Mesenchymal stem cell (in vitro differentiated cells and primary cell): ENCODE results near the gene PIGZ.
A peak's percentile ranks its signal among the peaks of the same experiment; 100 is the strongest.

Source experiments
- DNase-seq: peaks from one replicate; pipeline ENCODE4 v3.0.0-alpha.2; 2013
- H2AFZ ChIP-seq: one replicate; pipeline ENCODE4 v1.6.1; 2013; ENCODE audit warnings: low read depth, mild to moderate bottlenecking, control low read depth, inconsistent platforms, low read length, moderate library complexity
- H2AK5ac ChIP-seq: 2 replicates; pipeline ENCODE4 v1.6.1; 2013; ENCODE audit warnings: low read length, moderate library complexity, mild to moderate bottlenecking, inconsistent platforms; ENCODE audit not compliant: severe bottlenecking
- H2BK120ac ChIP-seq: one replicate; pipeline ENCODE4 v1.6.1; 2013; ENCODE audit warnings: low read depth, mild to moderate bottlenecking, inconsistent platforms, low read length, moderate library complexity
- H2BK12ac ChIP-seq, 2 experiments: one replicate each; pipeline ENCODE4 v1.6.1; 2013; ENCODE audit warnings: inconsistent platforms in 2 of 2, low read length in 2 of 2, mild to moderate bottlenecking in 2 of 2, moderate library complexity in 2 of 2, control low read depth in 1 of 2
- H2BK15ac ChIP-seq: one replicate; pipeline ENCODE4 v1.6.1; 2013; ENCODE audit warnings: mild to moderate bottlenecking, low read depth, inconsistent platforms; ENCODE audit not compliant: poor library complexity, severe bottlenecking
- H2BK5ac ChIP-seq: 2 replicates; pipeline ENCODE4 v1.6.1; 2013; ENCODE audit warnings: low read depth, mild to moderate bottlenecking, low read length, control low read depth, inconsistent platforms; ENCODE audit not compliant: poor library complexity, severe bottlenecking
- H3K14ac ChIP-seq, 2 experiments: one replicate each; pipeline ENCODE4 v1.6.1; 2013; ENCODE audit warnings: inconsistent platforms in 2 of 2, low read length in 2 of 2, control low read depth in 1 of 2, mild to moderate bottlenecking in 1 of 2, moderate library complexity in 1 of 2
- H3K18ac ChIP-seq, 2 experiments: one replicate each; pipeline ENCODE4 v1.6.1; 2013; ENCODE audit warnings: inconsistent platforms in 2 of 2, low read length in 2 of 2, control low read depth in 1 of 2, low read depth in 1 of 2, mild to moderate bottlenecking in 1 of 2
- H3K23ac ChIP-seq, 2 experiments: one replicate each; pipeline ENCODE4 v1.6.1; 2013; ENCODE audit warnings: inconsistent platforms in 2 of 2, low read length in 2 of 2, mild to moderate bottlenecking in 2 of 2, moderate library complexity in 2 of 2, control low read depth in 1 of 2
- H3K27ac ChIP-seq: 2 replicates; pipeline ENCODE4 v1.5.1; 2013; ENCODE audit warnings: mild to moderate bottlenecking, moderate library complexity, low read length, control low read depth, inconsistent platforms; ENCODE audit not compliant: poor library complexity, severe bottlenecking
- H3K27me3 ChIP-seq, 2 experiments: 2 replicates each; pipeline versions ENCODE4 v1.6.1 to v1.7.0; 2013; ENCODE audit warnings: low read length in 2 of 2, mild to moderate bottlenecking in 2 of 2, moderate library complexity in 2 of 2, control low read depth in 1 of 2, inconsistent platforms in 1 of 2; ENCODE audit not compliant: control insufficient read depth in 1 of 2, insufficient read depth in 1 of 2
- H3K36me3 ChIP-seq, 2 experiments: 2 replicates each; pipeline versions ENCODE4 v1.6.1 to v1.7.0; 2013; ENCODE audit warnings: low read length in 2 of 2, control low read depth in 1 of 2, inconsistent platforms in 1 of 2, low read depth in 1 of 2, mild to moderate bottlenecking in 1 of 2; ENCODE audit not compliant: insufficient read depth in 2 of 2, control insufficient read depth in 1 of 2
- H3K4ac ChIP-seq, 2 experiments: one replicate each; pipeline ENCODE4 v1.6.1; 2013; ENCODE audit warnings: inconsistent platforms in 2 of 2, low read length in 2 of 2, mild to moderate bottlenecking in 2 of 2, moderate library complexity in 2 of 2, control low read depth in 1 of 2, low read depth in 1 of 2
- H3K4me1 ChIP-seq: 2 replicates; pipeline ENCODE4 v1.6.1; 2013; ENCODE audit warnings: low read depth, low read length, control low read depth; ENCODE audit not compliant: control insufficient read depth, insufficient read depth
- H3K4me2 ChIP-seq: 2 replicates; pipeline ENCODE4 v1.6.1; 2013; ENCODE audit warnings: low read length, mild to moderate bottlenecking, inconsistent platforms; ENCODE audit not compliant: poor library complexity, severe bottlenecking
- H3K4me3 ChIP-seq, 2 experiments: 2 replicates each; pipeline versions ENCODE4 v1.5.1 to v1.7.0; 2013; ENCODE audit warnings: low read length in 2 of 2, mild to moderate bottlenecking in 2 of 2, control low read depth in 1 of 2, low read depth in 1 of 2; ENCODE audit not compliant: insufficient read depth in 1 of 2
- H3K79me1 ChIP-seq: replicated peaks from 2 replicates; pipeline ENCODE4 v1.6.1; 2013; ENCODE audit warnings: mild to moderate bottlenecking, control low read depth, low read length, inconsistent platforms; ENCODE audit not compliant: poor library complexity, severe bottlenecking
- H3K9ac ChIP-seq: 2 replicates; pipeline ENCODE4 v1.7.0; 2013; ENCODE audit warnings: mild to moderate bottlenecking, low read length, moderate library complexity
- H3K9me3 ChIP-seq: 2 replicates; pipeline ENCODE4 v1.7.0; 2013; ENCODE audit warnings: mild to moderate bottlenecking, low read length; ENCODE audit not compliant: control insufficient read depth
- H4K8ac ChIP-seq: one replicate; pipeline ENCODE4 v1.6.1; 2013; ENCODE audit warnings: inconsistent platforms, mild to moderate bottlenecking, low read length, moderate library complexity
- H4K91ac ChIP-seq: one replicate; pipeline ENCODE4 v1.6.1; 2013; ENCODE audit warnings: mild to moderate bottlenecking, low read length, inconsistent platforms
- WGBS: methylation state at CpG from one replicate; pipeline ENCODE4 v1.1.7; 2013; ENCODE audit warnings: mixed read lengths; 5-methylcytosine and 5-hydroxymethylcytosine counted together

The PIGZ gene

GRCh38 chr3:196938576-196938975 lies 30.1 kb downstream of the PIGZ start:
- no peak overlapping the region for H3K14ac ChIP-seq
- peaks cover 6% of the 10 kb centered on the region for H3K4me1 ChIP-seq
- no peak overlapping the region for H2BK12ac ChIP-seq
- H3K23ac ChIP-seq: no peak overlapping the region
- 97% methylated on average over 5 of the region's 5 CpGs for WGBS
- peaks cover 20 to 63% of the 10 kb centered on the region in 2 experiments for H3K36me3 ChIP-seq
- H3K27me3 ChIP-seq: no peaks in the 10 kb centered on the region
- peaks cover 14% of the 10 kb centered on the region for H3K79me1 ChIP-seq
- H3K4me3 ChIP-seq: no peak overlapping the region
- H3K4me2 ChIP-seq: no peak overlapping the region
- no peak overlapping the region for H2BK15ac ChIP-seq
- H2AK5ac ChIP-seq: no peak overlapping the region
- no peak overlapping the region for H2BK120ac ChIP-seq
- H3K18ac ChIP-seq: no peak overlapping the region
- H3K4ac ChIP-seq: no peak overlapping the region
- no peak overlapping the region for H2AFZ ChIP-seq
- no peaks in the 10 kb centered on the region for H3K9me3 ChIP-seq
- no peak for DNase-seq
- no peak overlapping the region for H2BK5ac ChIP-seq
- peak overlapping the region; percentile 42 for H3K9ac ChIP-seq
- no peak overlapping the region for H3K27ac ChIP-seq
- H4K91ac ChIP-seq: no peak overlapping the region
- H4K8ac ChIP-seq: no peak overlapping the region

GRCh38 chr3:196938124-196938523 lies 30.5 kb downstream of the PIGZ start:
- Histone ChIP-seq H3K36me3 (peaks cover 20 to 67% of the 10 kb centered on the region in 2 experiments), H2BK15ac (no peak overlapping the region), H2BK120ac (no peak overlapping the region), H2BK5ac (no peak overlapping the region), H3K4me2 (no peak overlapping the region), H3K9ac (peak overlapping the region; percentile 42), H3K4ac (no peak overlapping the region), H2AFZ (no peak overlapping the region), H3K4me1 (peaks cover 5% of the 10 kb centered on the region), H3K79me1 (peaks cover 13% of the 10 kb centered on the region), H3K18ac (no peak overlapping the region), H3K9me3 (no peaks in the 10 kb centered on the region), H3K14ac (no peak overlapping the region), H4K91ac (no peak overlapping the region), H2AK5ac (no peak overlapping the region), H3K27me3 (no peaks in the 10 kb centered on the region), H4K8ac (no peak overlapping the region), H3K4me3 (no peak overlapping the region), H2BK12ac (no peak overlapping the region), H3K23ac (no peak overlapping the region), H3K27ac (no peak overlapping the region)
- 87% methylated on average over 1 of the region's 2 CpGs for WGBS
- DNase-seq: no peak

GRCh38 chr3:196936288-196936687 lies 32.3 kb downstream of the PIGZ start:
- Histone ChIP-seq H3K9ac (no peak overlapping the region), H2AFZ (no peak overlapping the region), H3K23ac (no peak overlapping the region), H2BK12ac (no peak overlapping the region), H3K14ac (no peak overlapping the region), H3K4me3 (no peak overlapping the region), H3K4ac (no peak overlapping the region), H3K4me1 (peaks cover 5% of the 10 kb centered on the region), H3K27ac (no peak overlapping the region), H2BK15ac (no peak overlapping the region), H3K18ac (no peak overlapping the region), H2BK120ac (no peak overlapping the region), H2BK5ac (no peak overlapping the region), H3K9me3 (no peaks in the 10 kb centered on the region), H3K36me3 (peaks cover 33 to 83% of the 10 kb centered on the region in 2 experiments), H3K79me1 (peaks cover 13% of the 10 kb centered on the region), H3K4me2 (no peak overlapping the region), H2AK5ac (no peak overlapping the region), H4K8ac (no peak overlapping the region), H4K91ac (no peak overlapping the region), H3K27me3 (no peaks in the 10 kb centered on the region)
- no peak for DNase-seq
- 88% methylated on average over 3 of the region's 3 CpGs for WGBS

- H3K36me3 ChIP-seq: peaks cover 40 to 91% of the 10 kb centered on the region in 2 experiments
- H3K79me1 ChIP-seq: peaks cover 18% of the 10 kb centered on the region
- no peak overlapping the region for H3K14ac ChIP-seq
- H2AFZ ChIP-seq: no peak overlapping the region
- H4K8ac ChIP-seq: no peak overlapping the region
- no peak for DNase-seq
- H2AK5ac ChIP-seq: no peak overlapping the region
- H3K4ac ChIP-seq: no peak overlapping the region
- H3K4me2 ChIP-seq: no peak overlapping the region
- H3K27me3 ChIP-seq: no peaks in the 10 kb centered on the region
- no peak overlapping the region for H3K23ac ChIP-seq
- H3K4me1 ChIP-seq: no peaks in the 10 kb centered on the region
- H2BK15ac ChIP-seq: no peak overlapping the region
- H4K91ac ChIP-seq: no peak overlapping the region
- no peak overlapping the region for H3K9ac ChIP-seq
- no peaks in the 10 kb centered on the region for H3K9me3 ChIP-seq
- H2BK5ac ChIP-seq: no peak overlapping the region
- H2BK12ac ChIP-seq: no peak overlapping the region
- no peak overlapping the region for H3K4me3 ChIP-seq
- 83% methylated on average over 2 of the region's 3 CpGs for WGBS
- no peak overlapping the region for H2BK120ac ChIP-seq
- no peak overlapping the region for H3K18ac ChIP-seq
- H3K27ac ChIP-seq: no peak overlapping the region
Measured at GRCh38 chr3:196932600-196932999, 36.0 kb downstream of the PIGZ start.
